Gastrocnemius medialis (tissue), 4 donors: ENCODE data around the gene MACC1.

ENCODE experiments used
- CTCF ChIP-seq, 5 experiments: fragments of 450-650 bp in 3 of 5; fragments of 200-600 bp in 2 of 5; sonication (generic) in 2 of 5; IDR thresholded peaks in 4 of 5; conservative IDR thresholded peaks in 1 of 5; 1 replicate in 4 of 5; 2 replicates in 1 of 5; pipeline ENCODE4 v1.5.1; 2016 to 2019; ENCODE audit warnings: antibody characterized with exemption in 5 of 5, mild to moderate bottlenecking in 3 of 5, moderate library complexity in 3 of 5
- POLR2A ChIP-seq, 2 donors: fragments of 450-650 bp; IDR thresholded peaks; one replicate each; pipeline ENCODE4 v1.6.1; 2017; ENCODE audit warnings: antibody characterized with exemption in 2 of 2, mild to moderate bottlenecking in 2 of 2, moderate library complexity in 2 of 2

GRCh38 chr7:20159226-20159747 lies 57.9 kb downstream of the MACC1 start:
- TF ChIP-seq CTCF (IDR thresholded peaks at IDR 0.05 in 4 of 5, conservative IDR thresholded peaks at IDR 0.05 in 1 of 5) (no peak), POLR2A (IDR thresholded peaks at IDR 0.05) (no peak)
